CD4-positive, alpha-beta T cell treated with Interleukin-17A for 4 hours (primary cell): ENCODE results near the gene BTBD9.
"Not testable (repeated sequence)": the region's sequence is repeated elsewhere in the genome, so short reads cannot be mapped to it uniquely, and the experiment has no call there.

Source experiments
- DNase-seq: peaks from one replicate; pipeline ENCODE4 v3.0.0-alpha.2; 2020; ENCODE audit warnings: mixed read lengths

BTBD9 gene

DNA sequence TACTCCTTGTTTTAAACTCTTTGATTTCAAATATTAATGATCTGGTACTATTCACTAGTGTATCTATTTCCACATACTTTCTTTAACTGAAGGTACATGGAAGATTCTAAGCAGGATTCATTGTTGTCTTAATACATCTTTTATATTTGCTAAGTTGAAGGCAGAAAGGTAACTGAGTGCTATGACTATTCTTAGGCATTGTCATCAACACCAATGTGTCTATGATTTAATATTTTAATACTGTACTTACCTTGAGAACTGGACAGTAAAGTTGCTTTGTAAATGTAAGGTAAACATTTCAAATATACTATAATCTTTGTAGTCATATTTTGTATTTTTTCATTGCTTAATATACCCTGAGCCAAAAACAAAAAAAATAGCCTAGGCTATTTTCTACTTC lies 8.9 kb upstream of the BTBD9 start:
- DNase-seq: no peak

DNA sequence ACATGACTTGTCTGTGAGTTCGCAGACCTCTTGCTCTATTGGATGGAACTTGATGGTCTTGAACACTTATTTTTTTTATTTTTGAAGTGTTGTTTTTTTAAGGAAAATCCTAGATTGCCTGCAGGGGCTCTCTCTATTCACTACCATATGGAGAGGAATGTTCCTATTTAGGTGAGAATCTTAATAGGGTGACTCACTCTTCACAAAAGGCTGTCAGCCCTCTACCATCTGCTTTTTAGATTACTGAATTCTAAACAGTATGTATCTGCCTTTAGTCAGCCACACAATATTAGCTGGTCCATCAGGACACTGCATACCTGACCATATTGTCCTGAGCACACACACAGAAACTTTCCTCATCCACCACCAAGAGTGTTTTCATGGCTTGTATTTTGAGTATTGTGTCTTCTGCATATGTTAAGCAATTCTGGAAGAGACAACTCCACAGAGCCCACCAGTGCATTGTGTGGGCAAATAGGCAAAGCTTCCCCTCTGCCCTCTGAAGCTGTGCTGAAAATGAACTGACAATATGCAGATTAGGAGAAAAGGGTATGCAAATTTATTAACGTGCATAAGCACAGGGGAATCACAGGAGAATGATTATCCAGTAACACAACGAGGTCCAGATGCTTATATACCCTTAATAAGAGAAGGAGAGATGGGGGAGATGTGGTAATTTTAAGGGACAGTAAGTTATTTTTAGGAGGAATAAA lies 6.6 kb upstream of the BTBD9 start:
- no peak for DNase-seq

DNA sequence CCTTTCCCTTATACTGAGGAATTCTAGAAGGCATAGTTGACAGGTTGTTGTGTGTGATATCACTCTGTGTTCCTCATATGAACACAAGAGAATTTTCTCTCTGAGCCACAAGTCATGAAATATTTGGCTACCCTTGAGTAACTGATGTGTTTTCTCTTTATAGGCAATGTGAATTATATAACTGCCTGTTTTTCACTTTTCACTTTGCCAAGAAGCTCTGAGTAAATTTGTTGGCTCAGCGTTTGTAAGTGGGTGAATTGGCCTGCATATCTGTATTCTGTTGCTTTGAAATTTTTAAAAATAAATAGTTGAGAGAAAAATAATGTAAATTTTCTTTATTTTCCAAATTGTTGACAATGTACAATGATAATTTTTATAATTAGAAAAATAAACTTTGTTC lies 5.2 kb upstream of the BTBD9 start:
- no peak for DNase-seq

DNA sequence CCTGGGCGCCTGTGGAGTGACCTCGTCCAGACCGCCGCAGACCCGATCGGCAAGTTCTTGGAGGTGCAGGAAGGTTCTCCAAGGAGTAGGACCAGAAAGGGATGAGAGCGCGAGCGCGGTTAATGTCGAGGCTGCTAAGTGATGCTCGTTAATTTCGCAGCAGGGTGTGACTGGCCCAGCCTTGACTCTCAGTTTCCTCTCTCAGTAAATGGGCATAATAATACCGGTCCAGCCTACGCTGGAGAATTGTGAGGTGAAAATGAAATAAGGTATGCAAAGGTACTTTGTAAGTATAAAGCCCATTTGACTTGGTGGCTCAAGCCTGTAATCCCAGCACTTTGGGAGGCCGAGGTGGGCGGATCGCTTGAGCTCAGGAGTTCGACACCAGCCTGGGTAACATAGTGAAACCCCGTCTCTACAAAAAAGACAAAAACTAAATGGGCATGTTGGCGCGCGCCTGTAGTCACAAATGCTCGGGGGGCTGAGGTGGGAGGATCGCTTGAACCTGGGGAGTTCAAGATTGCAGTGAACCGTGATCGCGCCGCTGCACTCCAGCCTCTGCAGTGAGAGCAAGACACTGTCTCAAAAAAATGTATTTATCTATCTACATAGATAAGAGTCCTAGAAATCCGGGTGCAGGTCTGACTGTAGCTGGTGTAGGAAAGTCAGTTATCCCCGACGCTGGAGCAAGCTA lies 634 bp upstream of the BTBD9 start:
- DNase-seq: peak; percentile 10

DNA sequence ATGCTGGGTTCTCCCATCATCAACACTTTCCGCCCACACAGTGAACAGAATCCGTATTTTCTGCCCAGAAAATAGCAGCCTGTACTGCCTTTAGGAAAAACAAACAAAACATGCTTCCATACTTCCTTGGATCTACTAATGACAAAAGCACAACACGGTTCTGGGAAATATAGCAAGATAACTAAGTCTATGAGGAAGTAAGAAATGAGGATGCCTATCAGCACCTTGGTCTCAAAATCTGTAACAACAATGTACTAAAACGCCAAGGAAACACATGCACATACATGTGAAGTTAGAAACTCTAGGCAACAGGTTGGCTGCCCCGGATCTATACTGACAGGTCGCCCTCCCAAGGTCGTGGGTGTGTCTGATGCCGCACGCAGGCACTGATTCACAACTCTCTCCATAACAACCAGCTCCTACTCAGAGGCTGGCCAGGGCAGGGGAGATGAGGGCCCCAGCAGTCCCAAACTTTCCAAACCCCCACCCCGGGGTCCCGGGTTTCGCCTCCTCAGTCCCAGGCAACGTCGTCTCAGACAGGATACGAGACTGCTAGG lies 710 bp downstream of the BTBD9 start:
- peak; percentile 73 for DNase-seq

DNA sequence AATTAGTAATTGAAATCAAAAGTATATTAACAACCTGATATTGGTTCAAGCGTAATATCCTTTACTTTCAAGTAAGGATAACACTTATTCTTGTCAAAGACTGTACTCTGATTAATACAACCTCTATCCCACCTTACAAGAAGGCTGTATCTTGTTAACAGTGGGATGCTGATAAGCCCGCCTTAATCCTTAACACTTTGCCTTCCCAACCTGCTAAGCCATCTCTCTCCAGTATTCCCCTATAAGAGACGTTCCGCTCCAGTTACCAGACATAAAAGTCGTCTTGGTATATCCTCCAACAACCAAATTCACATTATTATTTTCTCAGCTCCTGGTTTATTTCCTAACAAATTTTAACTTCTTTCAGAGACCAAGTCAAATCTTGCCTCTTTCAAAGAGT lies 2.0 kb downstream of the BTBD9 start:
- DNase-seq: no peak

DNA sequence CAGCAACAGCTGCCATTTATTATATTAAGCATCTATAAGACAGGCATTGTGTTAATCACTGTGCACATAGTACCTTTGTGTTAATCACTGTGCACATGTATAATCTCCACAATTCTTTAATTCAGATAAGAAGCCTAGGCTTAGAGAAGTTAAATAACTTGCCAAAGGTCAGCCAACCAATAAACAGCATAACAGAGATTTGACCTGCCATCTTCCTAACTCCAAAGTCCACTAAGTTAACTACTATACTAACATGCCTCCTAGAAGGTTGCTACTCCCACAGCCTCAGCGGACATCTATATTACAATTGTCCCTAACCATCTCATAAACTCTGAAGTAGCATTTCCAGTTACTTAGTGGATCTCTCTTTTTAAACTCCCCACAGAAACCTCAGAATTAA lies 3.7 kb downstream of the BTBD9 start:
- DNase-seq: no peak

DNA sequence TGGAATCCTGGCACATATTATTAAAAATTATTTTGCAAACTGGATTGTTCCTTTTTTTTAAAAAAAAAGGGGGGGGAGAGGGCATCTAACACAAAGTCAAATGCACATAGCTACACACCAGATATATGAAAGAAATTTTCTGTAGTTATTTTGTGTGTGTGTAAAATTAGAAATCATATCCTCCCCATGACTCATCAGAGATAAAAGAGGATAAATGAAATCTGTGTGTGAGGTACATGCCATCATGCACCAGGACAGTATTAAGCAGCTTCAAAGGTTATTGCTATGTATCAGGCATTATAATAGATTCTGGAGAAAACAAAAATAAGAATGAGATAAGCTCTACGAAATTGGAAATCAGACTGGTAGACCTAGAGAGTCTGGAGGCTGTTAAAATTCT lies 5.2 kb downstream of the BTBD9 start:
- no peak for DNase-seq

DNA sequence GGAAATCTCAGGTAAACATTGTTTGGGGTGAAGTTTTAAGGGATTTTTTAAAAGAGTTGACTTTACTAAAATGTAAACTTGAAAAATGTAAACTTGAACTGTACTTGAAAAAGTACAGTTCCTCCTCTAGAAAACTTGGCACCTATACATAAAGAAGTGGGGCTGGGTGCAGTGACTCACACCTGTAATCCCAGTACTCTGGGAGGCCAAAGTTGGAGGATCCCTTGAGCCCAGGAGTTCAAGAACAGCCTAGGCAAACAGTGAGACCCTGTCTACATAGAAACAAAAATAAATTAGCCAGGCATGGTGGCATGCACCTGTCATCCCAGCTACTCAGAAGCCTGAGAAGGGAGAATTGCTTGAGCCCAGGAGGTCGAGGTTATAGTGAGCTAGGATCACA lies 7.2 kb downstream of the BTBD9 start:
- DNase-seq: no peak

DNA sequence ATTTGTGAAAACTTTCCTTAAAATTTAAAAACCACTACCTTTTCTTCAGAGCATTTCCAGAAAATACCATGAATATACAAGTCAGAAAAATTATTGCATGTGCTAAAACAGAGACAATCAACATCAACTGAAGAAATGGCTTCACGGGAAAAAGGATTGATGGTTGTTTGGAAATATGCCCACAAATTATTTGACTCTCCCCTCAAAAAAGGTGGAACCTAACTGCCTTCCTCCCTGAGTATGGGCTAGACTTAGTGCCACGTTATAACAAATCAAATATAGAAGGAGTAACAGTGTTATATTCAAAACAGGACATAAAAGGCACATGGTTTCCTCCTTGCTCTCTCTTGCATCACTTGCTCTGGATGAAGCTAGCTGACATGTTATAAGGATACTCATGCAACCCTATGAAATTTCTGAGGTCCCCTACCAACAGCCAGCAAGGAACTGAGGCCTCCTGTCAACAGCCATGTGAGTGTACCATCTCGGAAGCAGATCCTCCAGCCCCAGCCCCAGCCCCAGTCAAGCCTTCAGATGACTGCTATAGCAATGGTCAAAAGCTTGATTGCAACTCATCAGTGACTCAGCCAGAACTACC lies 8.4 kb downstream of the BTBD9 start:
- no peak for DNase-seq

DNA sequence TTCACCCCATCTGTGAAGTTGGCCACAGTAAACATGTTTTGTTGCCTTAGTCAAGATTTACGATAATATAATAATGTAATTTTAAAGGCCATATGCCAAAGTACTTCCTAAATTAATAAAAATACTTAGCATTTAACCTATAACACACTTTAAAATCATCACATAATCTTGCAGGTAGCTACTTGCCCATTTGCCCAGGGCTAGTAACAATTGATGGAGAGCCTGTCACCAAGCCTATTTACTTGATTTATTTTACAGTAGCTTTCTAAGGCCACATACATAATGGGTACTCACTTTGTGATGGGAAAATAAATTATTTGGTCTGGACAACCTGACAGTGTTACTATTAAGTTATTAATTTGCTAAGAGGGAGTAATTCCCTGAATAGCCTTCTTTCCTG lies 14.5 kb downstream of the BTBD9 start:
- no peak for DNase-seq

DNA sequence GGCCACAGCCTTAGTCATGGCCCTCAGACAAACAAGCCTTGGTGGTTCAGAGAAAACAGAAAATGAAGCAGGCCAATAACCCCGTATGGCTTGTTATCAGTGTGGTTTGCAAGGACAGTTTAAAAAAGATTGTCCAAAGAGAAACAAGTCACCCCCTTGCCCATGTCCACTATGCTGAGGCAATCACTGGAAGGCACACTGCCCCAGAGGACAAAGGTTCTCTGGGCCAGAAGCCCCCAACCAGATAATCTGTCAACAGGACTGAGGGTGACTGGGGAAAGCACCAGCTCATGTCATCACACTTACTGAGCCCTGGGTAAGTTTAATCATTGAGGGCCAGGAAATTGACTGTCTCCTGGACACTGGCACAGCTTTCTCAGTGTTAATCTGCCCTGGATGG lies 20.4 kb downstream of the BTBD9 start:
- DNase-seq: not testable (repeated sequence)

DNA sequence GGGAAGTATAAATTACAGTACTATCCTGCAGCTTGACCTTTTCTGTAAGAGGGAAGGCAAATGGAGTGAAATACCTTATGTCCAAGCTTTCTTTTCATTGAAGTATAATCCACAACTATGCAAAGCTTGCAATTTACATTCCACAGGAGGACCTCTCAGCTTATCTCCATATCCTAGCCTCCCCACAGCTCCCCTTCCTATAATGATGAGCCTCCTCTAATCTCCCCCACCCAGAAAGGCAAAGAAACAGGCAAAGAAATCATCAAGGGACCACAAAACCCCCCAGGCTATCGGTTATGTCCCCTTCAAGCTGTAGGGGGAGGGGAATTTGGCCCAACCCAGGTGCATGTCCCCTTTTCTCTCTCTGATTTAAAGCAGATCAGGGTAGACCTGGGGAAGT lies 21.4 kb downstream of the BTBD9 start:
- not testable (repeated sequence) for DNase-seq

DNA sequence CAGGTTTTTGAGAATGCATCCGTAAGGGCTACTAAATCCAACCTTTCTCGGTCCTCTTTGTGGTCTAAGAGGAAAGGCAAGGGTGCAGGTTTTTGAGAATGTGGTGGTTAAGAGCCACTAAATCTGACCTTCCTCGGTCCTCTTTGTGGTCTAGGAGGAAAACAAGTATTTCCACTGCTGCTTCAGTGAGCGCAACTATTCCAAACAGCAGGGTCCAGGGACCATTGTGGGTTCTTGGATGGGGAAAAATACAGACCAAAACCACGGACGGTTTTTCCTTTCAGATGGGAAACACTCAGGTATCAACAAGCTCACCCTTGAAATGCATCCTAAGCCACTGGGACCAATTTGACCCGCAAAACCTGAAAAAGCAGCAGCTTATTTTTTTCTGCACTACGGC lies 21.9 kb downstream of the BTBD9 start:
- no peak for DNase-seq

DNA sequence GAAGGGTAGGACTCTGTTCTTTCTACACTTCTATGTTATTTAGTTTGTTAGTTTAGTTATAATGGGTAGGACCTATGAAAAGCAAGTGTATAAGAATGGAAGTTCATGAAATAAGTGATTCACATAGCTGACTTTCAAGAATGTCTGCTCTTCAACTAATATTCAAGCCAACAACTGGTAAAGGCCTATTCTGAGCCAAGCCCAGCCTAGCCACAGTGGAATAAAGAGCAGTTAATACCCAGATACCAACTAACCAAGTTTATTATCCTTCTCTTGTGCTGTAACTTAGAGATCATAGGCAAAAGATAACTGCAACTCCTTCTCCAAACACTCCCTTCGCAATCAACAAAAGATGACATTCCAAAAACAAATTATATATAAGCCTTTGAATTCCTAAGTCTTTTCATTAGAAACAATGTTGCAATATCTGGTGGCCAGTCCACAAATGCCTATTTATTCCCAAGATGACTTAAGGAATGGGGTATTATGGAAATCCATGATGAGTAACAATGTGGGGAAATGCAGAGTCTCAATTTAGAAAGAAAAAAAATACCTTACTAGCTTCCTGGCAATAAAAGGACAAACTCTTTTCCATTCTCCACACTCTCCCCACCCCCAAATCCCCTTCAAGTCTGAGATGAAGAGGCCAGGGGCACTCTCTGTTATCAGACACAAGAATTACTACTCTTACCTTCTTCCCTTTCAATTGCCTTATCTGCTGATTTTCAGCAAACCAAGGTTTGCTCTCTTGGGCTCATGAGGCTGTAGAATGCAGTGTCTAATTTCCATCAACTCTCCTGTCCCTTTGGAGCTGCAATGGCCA lies 27.4 kb downstream of the BTBD9 start:
- no peak for DNase-seq

DNA sequence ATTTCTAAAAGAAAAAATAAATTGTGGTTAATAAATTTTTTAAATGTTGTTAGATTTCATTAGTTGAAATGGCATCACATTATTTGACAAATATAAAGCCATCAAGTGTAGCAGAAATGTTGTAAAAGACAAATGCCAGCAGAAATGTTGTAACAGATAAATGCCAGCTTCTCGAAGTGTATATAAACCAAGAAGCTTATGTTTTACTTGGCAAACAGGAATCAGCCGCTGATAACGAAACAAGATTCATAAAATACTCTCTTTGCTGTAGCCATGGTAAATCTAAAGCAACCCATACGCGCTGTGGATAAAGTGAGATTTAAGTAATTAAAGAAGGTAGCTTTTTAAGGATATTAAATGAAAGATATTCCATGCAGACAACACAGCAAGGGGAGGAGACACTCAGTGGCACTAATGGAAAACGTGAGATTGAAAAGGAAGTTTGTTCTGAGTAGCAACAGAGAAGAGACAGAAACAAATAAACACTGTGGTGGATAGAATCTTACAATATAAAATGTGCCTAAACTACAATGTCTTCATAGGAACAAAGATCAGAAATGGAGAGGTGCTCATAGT lies 29.6 kb downstream of the BTBD9 start:
- no peak for DNase-seq

DNA sequence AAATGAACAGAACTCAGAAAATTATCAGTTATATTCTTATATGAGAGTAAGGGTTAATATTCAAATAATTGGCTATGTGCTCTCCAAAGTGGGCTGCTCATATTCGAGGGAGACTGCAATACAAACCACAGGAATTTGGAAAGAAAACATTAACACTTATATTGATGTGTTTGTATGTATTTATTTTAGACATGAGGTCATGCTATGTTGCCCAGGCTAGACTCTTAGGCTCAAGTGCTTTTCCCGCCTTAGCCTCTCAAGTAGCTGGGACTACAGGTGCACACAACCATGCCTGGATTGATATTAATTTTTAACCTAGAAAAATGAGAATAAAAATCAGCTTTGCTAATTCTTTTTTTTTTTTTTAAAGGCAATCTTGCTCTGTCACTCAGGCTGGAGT lies 35.0 kb downstream of the BTBD9 start:
- DNase-seq: no peak

DNA sequence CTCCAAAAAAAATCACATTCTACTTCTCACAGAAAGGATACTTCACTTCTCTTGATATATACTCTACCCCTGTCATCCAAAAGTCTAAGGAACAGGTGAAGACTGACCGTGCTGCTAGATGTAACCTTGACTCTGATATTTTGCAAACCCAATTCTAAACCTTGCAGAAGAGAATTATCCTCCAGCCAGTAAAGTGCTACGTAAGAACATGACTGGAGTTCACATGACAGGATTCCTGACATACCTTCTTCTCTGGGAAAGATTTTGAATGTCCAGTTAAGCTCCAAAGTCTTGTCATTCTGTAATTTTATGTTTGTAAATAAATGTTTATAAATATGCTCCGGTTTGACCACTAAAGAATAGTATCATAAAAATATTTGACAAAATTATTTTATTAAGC lies 35.8 kb downstream of the BTBD9 start:
- DNase-seq: no peak

DNA sequence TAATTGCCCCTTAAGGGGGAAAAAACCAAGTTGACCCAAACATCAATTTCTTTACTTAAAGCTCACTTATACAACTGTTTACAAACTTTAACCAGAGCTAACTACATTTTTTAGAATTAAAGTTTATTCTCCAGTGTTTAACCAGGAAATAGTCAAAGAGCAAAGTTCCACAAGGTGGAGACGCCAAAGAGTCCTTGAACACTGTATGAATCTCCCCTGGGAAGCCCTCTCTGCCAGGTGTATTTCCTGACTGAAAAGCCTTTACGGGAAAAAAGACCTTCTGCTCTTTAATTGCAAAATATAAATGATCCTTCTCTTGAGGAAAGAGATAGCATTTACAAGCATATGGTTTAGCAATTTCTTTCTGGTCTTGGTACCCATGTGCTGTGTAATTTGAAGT lies 36.2 kb downstream of the BTBD9 start:
- no peak for DNase-seq

DNA sequence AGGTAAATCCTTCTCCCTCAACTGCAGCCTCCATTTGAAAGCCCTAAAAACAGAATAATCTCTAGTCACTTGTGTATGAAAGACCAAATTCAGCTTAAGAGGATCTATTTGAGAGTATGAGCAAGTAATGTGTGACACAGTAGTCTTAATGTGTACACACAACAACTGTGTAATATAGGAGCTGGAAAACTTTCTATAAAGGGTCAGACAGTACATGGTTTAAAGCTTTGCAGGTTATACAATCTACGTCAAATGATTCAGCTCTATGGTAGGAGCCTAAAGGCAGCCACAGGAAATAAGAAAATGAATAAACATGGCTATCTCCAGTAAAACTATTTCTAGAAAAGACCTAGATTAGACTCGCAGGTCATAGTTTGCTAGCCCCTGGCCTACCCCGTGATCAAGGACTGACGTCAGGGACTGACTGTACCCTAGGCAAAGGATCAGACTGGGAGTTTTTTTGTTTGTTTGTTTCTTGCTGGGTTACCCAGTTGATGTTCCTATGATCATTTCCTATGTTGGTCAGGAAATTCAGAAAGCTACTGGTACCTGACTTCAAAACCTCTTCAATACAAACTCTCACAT lies 39.7 kb downstream of the BTBD9 start:
- no peak for DNase-seq

DNA sequence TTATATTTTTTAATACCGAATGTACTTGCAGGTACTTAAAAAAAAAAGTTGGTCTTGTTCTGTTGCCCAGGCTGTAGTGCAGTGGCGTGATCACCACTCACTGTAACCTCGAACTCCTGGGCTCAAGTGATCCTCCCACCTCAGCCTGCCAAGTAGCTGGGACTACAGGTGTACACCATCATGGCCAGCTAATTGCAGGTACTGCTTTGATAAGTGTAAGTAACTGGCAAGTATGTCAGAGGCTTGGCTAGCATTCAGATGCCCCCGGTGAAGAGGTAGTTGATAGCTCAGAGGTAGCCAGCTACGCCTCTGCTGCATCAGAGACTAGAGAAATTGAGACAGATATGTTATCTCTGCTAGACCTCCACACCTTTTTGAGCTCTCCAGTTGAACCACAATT lies 40.5 kb downstream of the BTBD9 start:
- no peak for DNase-seq

DNA sequence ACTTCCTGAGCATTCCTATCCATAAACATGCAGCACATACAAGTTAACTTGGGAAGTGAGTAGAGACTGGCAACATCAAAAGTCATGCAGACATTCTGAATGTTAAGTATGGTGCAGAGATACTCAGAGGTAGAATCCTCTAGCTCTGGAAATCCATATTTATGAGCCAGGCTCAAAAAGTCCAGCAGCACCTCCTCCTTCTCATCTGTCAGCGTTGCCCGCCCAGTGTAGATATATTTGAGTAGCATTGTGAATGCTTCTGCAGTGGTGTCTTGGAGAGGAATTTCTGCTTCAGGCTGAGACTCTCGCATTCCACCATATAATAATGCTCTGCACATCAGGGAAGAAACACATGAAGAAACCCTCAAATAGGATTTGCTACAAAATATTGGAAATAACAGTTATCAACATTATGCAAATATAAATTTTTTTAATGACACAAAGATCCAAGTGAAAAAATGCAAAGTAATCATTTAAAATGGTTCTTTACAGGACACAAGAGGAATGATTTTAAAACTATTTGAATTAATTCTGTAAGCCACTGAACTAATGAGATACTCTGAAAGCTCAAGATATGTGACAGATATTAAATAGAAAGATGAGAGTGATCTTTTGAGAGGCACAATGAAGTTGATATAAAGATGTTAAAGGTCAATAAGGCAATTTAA lies 45.6 kb downstream of the BTBD9 start:
- no peak for DNase-seq
